Hepatic stellate cell (primary cell): ENCODE measurements around the gene HEG1.

Experiments used
- DNase-seq: peaks from one replicate; pipeline ENCODE4 v3.0.0; 2011; ENCODE audit warnings: low spot score

Gene HEG1

GRCh38 chr3:125045194-125045593 is 10.6 kb downstream of the HEG1 start:
- DNase-seq: no peak

- no peak for DNase-seq
These were observed 12.1 kb downstream of the HEG1 start for GRCh38 chr3:125043599-125044151.

- DNase-seq: no peak
These were observed 12.9 kb downstream of the HEG1 start for GRCh38 chr3:125042725-125043406.

DNA sequence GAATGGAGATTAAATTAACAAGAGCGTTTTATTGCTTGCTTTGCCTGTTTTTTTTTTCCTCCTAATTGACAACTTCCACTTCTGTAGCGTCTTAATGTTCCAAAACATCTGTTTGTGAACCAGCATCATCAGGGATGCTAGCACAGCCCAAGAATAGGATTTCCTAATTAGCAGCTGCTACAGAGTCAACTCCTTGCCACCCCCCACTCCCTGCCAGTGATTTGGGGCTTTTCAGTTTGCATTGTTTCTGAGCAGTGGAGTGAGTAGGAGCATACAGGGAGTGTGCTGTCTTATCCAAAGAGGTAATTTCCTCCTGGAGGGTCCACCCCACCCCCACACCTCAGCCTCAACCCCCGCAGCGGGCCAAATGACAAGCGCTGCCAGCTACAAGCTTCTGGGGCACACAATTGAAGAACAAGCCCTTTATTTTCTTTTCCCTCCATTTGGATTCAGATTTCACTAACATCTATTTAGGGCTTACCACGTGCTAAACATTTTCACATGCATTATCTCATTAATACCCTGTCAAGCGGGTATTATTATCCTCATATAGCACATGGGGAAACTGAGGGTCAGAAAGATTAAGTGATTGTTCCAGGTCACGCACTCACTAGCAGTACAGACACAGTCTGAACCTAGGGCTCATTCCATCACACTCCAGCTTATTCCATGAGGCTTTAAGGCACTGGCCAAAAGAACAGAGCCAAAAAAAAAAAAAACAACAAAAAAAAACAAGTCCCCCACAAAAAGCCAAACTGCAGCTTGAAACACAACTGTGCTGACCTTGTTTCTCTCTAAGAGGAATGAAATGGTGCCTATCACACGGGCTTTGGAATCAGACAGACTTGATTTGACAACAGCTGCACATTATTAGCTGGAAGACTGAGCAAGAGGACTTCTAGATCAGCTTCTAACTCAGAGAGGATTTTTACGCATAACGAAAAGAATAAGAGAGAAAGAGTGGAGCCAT is 16.4 kb downstream of the HEG1 start:
- DNase-seq: no peak

DNA sequence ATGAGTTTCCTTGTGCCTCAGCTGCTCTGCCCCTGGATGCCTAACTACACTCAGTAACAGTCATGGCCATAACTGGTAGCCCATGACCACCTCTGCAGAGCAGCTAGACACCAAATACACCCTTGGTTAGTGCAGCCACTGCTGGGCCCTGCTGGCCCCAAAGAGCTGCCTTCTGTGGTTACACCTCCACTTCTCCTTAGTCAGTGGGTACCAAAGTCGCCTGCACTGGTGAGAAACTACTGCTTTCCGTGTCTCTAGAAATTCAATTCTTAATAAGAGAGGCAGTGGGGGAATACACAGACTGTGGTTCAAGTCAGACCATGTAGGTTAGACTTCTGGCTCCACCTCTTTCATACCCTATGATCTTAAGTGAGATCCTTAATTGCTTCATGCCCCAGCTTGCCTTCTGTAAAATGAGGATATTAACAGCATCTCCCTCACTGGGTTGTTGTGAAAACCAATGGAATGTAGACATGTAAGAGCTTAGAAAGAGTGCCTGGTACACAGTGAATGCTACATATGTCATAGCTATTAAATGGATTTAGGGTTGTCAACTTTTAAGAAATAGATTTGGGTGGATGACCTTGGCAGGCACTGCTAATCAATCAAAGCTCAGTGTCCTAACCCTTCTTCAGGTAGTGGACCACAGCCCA is 18.2 kb downstream of the HEG1 start:
- no peak for DNase-seq

DNA sequence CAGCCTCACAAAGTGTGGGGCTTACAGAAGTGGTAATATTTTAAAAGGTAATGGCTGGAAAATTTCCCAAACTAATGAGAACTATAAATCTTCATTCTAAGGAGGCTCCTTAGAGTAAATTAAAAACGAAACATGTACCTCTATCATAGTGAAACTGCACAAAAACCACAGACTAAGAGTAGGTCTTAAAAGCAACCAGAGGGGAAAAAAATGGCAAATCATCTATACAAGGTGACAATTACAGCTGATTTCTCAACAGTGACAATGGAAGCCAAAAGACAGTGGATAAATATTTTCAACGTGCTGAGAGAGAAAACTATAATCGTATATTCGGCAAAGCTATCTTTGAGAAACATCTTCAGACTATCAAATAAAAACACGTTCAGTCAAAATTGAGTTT is 20.6 kb downstream of the HEG1 start:
- no peak for DNase-seq

GRCh38 chr3:125033616-125034015 is 22.2 kb downstream of the HEG1 start:
- DNase-seq: no peak

GRCh38 chr3:125033135-125033534 is 22.7 kb downstream of the HEG1 start:
- no peak for DNase-seq

- DNase-seq: no peak
These were observed 23.1 kb downstream of the HEG1 start for GRCh38 chr3:125032683-125033082.

DNA sequence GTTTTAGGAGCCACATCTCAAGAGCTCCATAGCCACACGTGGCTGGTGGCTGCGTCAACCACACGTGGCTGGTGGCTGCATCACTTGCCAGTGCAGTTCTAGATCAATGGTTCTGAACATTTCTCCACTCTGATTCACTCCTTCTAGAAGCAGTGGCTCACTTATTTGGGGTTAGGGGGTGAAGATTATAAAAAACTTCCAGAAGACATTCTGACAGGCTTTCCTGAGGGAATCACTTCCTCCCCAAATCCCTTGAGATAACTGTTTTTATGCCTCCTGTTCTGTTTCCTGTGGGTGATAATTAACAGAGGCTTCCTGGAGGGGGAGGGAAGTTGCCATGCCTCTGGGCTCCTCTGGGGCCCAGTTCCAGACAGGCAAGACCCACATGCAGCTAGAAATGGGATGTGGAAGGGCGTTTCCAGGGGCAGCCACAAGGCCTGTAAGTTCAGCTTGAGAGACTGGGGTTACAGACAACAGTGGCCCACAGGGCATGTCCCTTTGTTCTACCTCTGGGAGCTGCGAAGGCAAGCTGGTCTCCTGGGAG is 23.6 kb downstream of the HEG1 start:
- peak; percentile 45 for DNase-seq

GRCh38 chr3:125031544-125031943 is 24.3 kb downstream of the HEG1 start:
- no peak for DNase-seq

DNA sequence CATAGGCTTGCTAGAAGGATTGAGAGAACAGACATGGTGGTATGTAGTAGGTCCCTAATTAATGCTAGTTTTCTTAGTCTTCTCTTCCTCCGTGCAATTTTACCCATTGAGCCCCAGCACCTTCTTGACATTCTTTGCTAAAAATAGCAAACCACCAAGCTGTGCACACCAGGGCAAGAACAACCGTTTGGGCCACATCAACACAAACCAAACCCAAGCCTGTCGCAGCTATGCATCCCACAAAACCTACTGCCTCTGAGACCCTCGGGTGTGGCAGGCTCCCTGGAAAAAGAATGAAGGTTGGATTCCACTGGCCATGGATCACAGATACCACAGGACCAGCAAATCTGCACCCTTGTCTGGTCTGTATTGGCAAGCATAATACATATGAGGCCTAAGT is 27.1 kb downstream of the HEG1 start:
- no peak for DNase-seq

DNA sequence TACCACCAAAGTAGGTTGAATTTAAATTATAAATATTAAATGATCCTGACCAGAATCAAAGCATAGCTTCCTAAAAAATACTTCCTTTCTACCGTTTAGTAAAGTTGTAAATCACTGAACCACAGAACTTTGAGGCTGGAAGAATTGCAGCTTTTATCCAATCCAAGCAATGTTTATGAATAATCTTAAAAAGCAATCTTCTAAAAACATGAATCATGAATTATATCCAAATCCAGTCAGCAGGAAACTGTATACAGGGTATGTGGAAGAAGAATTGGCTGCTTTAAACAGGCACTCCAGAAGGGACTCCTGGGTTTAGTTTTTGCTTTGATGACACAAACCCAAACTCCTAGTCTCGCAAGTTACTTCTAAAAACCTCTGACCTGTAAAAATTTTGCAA is 30.2 kb downstream of the HEG1 start:
- no peak for DNase-seq

- no peak for DNase-seq
These were observed 31.0 kb downstream of the HEG1 start for GRCh38 chr3:125024817-125025216.

- no peak for DNase-seq
These were observed 31.8 kb downstream of the HEG1 start for GRCh38 chr3:125023833-125024555.

DNA sequence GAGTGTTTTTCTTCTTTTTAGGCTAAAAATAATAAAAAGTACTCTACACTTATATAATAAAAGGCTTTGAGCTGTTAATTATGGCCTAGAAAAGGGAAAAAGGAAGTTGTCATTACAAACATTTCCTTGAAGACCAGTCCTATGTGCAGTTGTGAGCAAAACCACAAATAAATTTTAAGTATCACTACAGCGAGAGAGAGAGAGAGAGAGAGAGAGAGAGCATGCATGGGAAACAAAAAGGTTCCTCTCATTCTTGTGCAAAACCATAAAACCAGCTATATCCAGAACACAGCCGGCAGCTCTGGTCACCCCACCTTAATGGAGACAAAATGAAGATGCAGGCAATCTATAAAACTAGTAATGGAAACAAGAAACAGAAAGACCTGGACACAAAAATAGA is 33.6 kb downstream of the HEG1 start:
- no peak for DNase-seq

- DNase-seq: no peak
These were observed 36.5 kb downstream of the HEG1 start for GRCh38 chr3:125019271-125019670.

DNA sequence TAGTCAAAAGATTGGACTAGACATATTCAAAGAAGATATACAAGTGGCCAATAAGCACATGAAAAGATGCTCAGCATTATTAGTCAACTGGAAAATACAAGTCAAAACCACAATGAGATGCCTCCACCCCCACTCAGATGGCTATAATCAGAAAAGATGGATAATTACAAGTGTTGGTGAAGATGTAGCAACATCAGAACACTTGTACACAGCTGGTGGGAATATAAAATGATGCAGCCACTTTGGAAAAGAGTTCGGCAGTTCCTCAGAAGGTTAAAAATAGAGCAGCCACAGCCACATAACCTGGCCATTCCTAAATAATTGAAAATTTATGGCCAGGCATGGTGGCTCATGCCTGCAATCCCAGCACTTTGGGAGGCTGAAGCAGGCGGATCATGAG is 38.4 kb downstream of the HEG1 start:
- no peak for DNase-seq

GRCh38 chr3:125014570-125015179 is 41.1 kb downstream of the HEG1 start:
- no peak for DNase-seq

DNA sequence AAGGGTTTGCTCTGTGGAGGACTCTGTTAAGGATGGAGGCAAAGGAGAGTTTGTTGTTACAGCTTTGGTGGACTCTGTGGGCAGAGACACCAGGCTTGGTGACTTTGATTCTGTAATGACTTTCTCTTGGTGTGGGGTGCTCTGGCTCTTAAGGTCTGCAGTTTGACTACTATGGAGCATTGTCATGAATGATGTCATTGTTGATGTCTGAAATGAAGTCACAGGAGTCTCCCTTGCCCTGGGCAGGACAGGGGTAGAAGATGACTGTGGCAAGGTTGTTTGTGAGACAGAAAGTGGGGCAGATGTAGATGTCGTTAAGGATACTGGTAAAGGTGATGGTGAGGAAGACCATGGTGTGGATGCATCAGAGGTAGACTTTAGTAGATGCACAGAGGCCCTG is 42.7 kb downstream of the HEG1 start:
- no peak for DNase-seq

- no peak for DNase-seq
These were observed 43.9 kb downstream of the HEG1 start for GRCh38 chr3:125011941-125012340.
